ENCODE results near the gene RTKN2.

GRCh38 chr10:62147425-62147824 lies 121.2 kb downstream of the RTKN2 start:
- TF ChIP-seq CTCF (IDR thresholded peaks at IDR 0.05; ENCODE audit: insufficient read depth, low read length) (no peak), POLR2AphosphoS5 (IDR thresholded peaks at IDR 0.05; ENCODE audit: low read depth) (no peak), REST (IDR thresholded peaks at IDR 0.05; ENCODE audit: insufficient replicate concordance, low read depth) (no peak)

Data from HL-60 (cell line).